HCT116 (cell line): Measurements from ENCODE around the gene IREB2.

Source experiments
- CTCF ChIP-seq, 3 experiments: fragments of 200-600 bp in 1 of 3; sonication (generic) in 1 of 3; IDR thresholded peaks in 2 of 3; conservative IDR thresholded peaks in 1 of 3; 2 replicates each; pipeline ENCODE4 v1.5.1; 2012 to 2017; ENCODE audit warnings: low read depth in 2 of 3, low read length in 2 of 3, antibody characterized with exemption in 1 of 3, borderline replicate concordance in 1 of 3, control low read depth in 1 of 3, mild to moderate bottlenecking in 1 of 3, mixed read lengths in 1 of 3, mixed run types in 1 of 3, moderate library complexity in 1 of 3; ENCODE audit not compliant: insufficient read depth in 1 of 3
- POLR2A ChIP-seq: IDR thresholded peaks from 2 replicates; pipeline ENCODE4 v1.7.0; 2011; ENCODE audit warnings: borderline replicate concordance; ENCODE audit not compliant: insufficient read depth, insufficient read length; ENCODE audit errors: extremely low read depth
- SRF ChIP-seq: IDR thresholded peaks from 2 replicates; pipeline ENCODE4 v1.6.1; 2012; ENCODE audit warnings: low read depth
- TCF7L2 ChIP-seq: IDR thresholded peaks from 2 replicates; pipeline ENCODE4 v1.7.0; 2011; ENCODE audit warnings: borderline replicate concordance, inconsistent platforms; ENCODE audit not compliant: insufficient read depth, insufficient read length; ENCODE audit errors: extremely low read depth
- ZFX ChIP-seq: fragments of 450-650 bp; IDR thresholded peaks from 2 replicates; pipeline ENCODE4 v1.6.1; 2017
- ZNF274 ChIP-seq: fragments of 200-500 bp; sonication (Bioruptor generic); IDR thresholded peaks from 2 replicates; pipeline ENCODE4 v1.6.1; 2014; ENCODE audit warnings: mild to moderate bottlenecking, low read depth, low read length, inconsistent platforms

GRCh38 chr15:78550815-78551214 lies 112.8 kb downstream of the IREB2 start:
- TF ChIP-seq POLR2A (no peak), TCF7L2 (no peak), SRF (no peak), ZFX (no peak), CTCF (IDR thresholded peaks at IDR 0.05 in 2 of 3, conservative IDR thresholded peaks at IDR 0.05 in 1 of 3; ENCODE audit: borderline replicate concordance in 1 of 3, insufficient read depth in 1 of 3, low read depth in 2 of 3, low read length in 2 of 3) (no peak), ZNF274 (no peak)
